NCI-H1048 (cell line): Measurements from ENCODE around the gene TNP2.

Experiments used
- DNase-seq: peaks from one replicate; lab custom pipeline; 2025; lab: John Stamatoyannopoulos, UW

TNP2 gene

GRCh38 chr16:11277607-11278337, 8.6 kb upstream of the TNP2 start:
- DNase-seq, result no peak

DNA sequence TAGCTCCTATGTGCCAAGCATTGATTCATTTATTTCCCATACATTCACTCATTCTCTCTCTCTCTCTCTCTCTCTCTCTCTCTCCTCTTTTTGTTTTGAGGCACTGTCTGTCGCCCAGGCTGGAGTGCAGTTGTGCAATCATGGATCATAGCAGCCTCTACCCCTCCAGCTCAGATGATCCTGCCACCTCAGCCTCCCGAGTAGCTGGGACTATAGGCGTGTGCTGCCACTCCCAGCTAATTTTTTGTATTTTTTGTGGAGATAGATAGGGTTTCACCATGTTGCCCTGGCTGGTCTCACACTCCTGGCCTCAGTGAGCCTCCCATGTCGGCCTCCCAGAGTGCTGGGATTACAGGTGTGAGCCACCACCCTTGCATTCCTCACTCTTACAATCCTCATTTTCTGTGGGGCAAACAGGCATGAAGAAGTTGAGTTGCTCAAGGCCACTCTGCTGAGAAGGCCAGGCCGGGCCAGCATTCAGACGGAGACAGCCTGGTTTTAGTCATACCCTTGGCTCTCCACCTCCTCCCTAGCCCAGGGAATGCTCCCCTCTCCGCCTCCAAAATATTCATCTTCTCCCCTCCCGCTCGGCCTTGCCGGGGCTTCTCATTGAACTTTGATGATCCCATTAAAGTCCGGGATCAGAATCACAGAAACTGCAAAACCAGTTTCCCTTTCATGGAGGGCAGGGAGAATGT, 7.9 kb upstream of the TNP2 start:
- DNase-seq, result no peak

DNA sequence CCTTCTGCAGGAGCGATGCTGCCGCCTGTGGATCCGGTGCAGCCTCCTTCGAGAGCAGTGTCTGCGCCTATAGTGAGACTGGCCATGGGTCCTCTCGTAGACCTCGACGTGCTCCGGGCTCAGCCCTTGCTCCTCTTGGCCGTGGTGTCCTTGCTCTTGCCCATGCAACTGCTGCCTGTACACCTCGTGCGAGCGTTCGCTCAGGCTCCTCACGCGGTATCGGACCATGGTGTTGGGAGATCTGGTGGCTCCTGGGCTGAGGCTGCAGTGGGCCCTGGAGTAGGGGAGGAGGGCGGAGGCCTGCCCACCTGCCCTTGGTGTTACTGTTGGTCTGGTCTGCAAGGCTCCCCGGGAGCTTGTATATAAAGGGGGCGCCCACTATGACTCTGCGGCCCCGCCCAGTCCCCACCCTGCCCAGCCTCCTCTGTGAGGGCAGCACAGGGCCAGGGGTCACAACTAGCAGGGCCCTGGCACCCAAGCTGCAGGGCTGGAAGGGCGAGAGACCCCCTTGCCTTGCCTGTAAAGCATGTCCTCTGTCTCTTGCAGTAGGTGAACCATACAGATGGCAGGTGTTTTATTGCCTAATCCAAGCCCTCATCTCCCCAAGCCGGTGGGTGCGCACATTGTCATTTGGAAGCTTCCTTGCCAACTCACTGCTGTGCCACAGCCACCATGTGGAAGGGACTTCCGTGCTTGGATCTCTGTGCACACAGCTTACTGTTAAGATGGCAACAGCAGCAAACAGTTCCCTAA, 7.2 kb upstream of the TNP2 start, which contains the start of gene PRM2:
PRM2 (minus strand) TSS at position 338 of the 753 bp plus-strand sequence; CDS start at position 228, 110 bp downstream.
- no peak for DNase-seq

- no peak for DNase-seq
Observed at GRCh38 chr16:11274964-11275363, 5.8 kb upstream of the TNP2 start.

- no peak for DNase-seq
Observed at GRCh38 chr16:11273721-11274324, 4.7 kb upstream of the TNP2 start.

DNA sequence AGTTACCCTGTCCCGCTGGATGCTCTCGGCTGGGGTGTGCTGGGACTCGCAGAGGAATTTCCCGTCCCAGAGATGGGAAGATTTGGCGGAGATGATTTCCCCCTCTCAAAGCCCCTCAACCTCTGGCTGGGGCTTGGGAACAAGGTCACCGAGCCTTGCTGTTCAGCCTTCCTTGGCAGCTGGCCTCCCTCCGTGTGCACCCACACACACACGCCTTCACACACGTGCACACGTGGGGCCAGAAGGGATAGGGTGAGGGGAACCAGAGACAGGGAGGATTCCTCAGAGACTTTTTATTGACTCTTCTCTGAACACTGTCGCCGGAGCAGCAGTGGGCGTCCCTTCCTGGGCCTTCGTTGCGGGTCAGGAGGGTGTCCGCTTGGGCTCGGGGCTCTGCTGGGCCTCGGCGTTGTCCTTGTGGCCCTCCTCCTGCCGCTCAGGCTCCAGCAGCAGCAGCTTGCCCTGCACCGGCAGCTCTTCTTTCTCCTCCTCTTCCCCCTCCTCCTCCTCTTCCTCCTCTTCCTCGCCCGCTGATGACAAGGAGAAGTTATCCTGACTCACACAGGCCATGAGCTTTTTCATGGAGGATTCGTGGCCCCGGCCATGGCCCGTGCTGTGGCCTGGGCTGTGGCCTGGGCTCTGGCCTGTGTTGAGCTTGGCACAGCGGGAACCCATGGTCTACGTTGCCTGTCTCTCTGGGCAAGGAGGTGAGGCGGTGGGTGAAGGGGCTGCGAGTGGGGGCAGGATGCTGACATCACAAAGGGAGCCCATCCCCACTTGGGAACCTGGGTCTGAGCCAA, 4.0 kb upstream of the TNP2 start, which contains the start of gene PRM3:
PRM3 (minus strand) TSS at position 709 of the 800 bp plus-strand sequence; CDS start at position 675, 34 bp downstream.
- DNase-seq, result no peak

GRCh38 chr16:11272484-11272883, 3.4 kb upstream of the TNP2 start:
- no peak for DNase-seq

- no peak for DNase-seq
Observed at GRCh38 chr16:11271610-11272009, 2.5 kb upstream of the TNP2 start.

- DNase-seq, result no peak
Observed at GRCh38 chr16:11270602-11271162, 1.6 kb upstream of the TNP2 start.

- no peak for DNase-seq
Observed at GRCh38 chr16:11265124-11265523, 4.0 kb downstream of the TNP2 start.

GRCh38 chr16:11264155-11264832, 4.8 kb downstream of the TNP2 start:
- no peak for DNase-seq

- DNase-seq, result no peak
Observed at GRCh38 chr16:11263737-11264136, 5.4 kb downstream of the TNP2 start.

DNA sequence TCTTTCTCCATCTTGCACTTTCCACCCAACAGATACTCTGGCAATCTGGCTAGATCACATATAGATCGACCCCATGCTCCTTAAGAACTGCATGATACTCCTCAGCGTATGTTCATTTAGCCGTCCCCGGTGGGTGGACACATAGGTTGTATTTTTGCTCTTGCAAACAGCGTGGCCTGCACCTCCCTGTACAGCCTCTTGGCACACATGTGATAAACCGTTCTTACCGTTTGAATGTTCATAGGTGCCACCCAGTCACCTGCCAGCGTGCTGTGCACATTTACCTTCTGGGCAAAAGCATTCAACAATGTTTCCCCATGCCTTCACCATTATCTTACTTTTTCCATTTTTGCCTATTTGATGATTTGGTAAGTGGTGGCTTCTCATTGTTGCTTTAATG, 6.2 kb downstream of the TNP2 start:
- DNase-seq, result no peak

DNA sequence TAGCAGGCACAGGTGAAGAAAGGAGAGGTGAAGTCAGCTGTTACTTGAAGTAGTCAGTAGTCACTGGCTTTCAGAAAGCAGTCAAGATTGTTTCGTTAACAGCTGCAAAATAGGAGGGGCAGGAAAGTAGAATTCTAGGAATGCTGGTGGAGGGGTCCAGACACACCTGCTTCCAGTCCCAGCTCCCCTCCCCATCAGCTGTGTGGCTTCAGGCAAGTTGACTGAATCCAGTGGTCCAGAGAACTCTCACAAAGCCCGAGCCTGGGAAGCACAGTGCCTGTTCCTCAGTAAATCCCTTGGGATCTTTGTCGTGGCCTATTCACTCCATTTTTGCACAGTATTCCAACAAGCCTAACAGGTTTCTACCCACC, 8.5 kb downstream of the TNP2 start:
- no peak for DNase-seq

- no peak for DNase-seq
Observed at GRCh38 chr16:11259655-11260595, 9.2 kb downstream of the TNP2 start.

GRCh38 chr16:11258553-11259492, 10.3 kb downstream of the TNP2 start:
- no peak for DNase-seq

DNA sequence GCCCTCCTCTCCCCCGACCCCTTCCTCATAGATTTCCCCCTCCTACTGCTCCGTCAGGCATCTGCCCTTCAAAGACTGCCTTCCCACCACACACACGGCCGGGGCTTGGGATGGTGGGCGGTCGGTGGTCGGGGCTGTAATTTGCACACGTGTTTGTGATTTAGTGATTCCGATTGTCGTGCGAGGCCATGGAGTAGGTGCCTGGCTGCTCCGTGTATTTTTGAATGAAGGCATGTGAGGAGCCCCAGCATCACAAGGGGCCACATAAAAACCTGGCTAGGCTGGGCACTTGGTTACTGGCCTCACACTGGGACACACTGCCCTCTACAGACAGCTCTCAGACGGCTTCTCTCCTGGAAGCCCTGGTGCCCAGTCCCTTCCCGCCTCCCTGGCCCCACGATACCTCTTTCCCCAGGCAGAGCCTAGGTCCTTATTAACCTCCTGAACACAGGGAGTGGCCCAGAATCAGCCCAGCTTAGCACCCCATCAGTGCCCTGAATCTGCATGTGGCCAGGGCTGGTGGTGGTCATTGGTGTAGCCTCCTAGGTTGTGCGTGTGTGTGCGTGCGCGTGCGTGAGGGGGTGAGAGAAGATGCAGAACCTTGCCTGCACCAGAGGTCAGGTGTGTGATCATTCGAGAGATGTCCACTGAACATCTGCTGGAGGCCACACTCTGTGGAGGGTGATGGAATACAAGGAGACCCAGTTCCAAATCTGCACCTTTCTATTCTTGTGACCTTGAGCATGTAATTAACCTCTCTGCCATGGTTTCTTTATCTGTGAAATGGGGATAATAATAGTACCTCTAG, 11.8 kb downstream of the TNP2 start:
- DNase-seq, result no peak
